Measurements from ENCODE around the gene NAIF1.
"Not testable (repeated sequence)": the region's sequence is repeated elsewhere in the genome, so short reads cannot be mapped to it uniquely, and the experiment has no call there.

NAIF1 gene, protein sequence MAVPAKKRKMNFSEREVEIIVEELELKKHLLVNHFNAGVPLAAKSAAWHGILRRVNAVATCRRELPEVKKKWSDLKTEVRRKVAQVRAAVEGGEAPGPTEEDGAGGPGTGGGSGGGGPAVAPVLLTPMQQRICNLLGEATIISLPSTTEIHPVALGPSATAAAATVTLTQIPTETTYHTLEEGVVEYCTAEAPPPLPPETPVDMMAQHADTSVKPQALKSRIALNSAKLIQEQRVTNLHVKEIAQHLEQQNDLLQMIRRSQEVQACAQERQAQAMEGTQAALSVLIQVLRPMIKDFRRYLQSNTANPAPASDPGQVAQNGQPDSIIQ

DNA sequence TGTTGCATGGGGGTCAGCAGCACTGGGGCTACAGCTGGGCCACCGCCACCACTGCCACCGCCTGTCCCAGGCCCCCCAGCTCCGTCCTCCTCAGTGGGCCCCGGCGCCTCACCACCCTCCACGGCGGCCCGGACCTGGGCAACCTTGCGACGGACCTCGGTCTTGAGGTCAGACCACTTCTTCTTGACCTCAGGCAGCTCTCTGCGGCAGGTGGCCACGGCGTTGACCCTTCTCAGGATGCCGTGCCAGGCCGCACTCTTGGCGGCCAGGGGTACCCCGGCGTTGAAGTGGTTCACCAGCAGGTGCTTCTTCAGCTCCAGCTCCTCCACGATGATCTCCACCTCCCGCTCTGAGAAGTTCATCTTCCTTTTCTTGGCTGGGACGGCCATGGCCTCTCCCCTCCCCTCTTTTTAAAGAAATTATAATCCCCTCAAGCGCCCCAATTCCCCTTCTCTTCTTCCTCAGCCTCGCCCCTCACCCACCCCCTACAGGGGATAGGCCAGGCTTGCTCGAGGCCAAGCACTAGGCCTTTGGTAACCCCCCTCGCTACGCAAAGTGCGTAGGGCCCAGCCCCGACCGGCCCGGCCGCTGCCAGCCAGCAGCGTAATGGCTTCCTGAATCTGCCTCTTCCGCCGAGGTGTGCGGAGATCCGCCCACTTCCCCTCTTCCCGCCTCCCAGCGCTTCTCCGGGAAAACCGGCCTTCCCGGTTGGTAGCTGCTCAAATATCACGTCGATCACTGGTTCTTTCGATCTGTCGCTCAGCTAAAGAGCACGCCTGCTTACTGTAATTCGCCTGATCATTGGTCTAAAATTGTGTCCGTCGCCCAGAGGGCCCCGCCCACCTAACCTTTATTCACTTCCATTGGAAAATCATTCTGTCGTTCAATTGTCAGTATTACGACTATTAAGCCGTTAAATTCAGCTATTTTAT lies at the start of gene NAIF1:
Gene NAIF1, minus strand, starts transcription at position 608 of the 932 bp plus-strand sequence. Its CDS starts 219 bp downstream, at position 389.
- DNase-seq, result peak; percentile 95

DNA sequence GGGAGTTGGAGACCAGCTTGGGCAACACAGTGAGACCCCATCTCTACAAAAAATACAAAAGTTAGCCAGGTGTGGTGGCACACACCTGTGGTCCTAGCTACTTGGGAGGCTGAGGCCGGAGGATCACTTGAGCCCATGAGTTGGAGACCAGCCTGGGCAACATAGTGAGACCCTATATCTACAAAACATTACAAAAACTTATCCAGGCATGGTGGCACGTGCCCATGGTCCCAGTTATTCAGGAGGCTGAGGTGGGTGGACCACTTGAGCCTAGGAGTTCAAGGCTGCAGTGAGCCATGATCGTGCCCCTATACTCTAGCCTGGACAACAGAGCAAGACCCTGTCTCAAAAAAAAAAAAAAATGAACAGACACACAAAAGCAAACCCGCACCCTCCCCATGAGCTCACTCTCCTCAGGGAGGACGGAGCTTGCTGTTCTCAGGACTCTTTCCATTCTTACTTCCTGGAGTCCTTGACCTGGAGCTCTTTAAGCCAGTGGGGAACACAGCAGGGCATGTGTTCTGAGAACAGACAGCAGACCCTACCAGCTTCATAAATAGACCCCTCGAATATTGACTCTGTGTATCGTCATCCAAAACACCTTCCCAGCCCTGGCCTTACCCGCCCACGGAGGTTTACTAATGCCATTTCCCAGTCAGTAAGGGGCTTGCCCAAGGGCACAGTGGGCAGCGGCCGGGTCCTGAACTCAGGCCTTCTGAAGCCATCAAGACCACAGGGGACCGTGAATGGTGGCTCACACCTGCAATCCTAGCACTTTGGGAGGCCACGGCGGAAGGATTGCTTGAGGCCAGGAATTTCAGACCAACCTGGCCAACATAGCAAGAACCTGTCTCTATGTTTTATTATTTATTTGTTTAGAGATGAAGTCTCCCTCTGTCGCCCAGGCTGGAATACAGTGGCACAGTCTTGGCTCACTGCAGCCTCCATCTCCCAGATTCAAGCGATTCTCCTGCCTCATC lies 49.3 kb upstream of the NAIF1 start:
- DNase-seq, result no peak

DNA sequence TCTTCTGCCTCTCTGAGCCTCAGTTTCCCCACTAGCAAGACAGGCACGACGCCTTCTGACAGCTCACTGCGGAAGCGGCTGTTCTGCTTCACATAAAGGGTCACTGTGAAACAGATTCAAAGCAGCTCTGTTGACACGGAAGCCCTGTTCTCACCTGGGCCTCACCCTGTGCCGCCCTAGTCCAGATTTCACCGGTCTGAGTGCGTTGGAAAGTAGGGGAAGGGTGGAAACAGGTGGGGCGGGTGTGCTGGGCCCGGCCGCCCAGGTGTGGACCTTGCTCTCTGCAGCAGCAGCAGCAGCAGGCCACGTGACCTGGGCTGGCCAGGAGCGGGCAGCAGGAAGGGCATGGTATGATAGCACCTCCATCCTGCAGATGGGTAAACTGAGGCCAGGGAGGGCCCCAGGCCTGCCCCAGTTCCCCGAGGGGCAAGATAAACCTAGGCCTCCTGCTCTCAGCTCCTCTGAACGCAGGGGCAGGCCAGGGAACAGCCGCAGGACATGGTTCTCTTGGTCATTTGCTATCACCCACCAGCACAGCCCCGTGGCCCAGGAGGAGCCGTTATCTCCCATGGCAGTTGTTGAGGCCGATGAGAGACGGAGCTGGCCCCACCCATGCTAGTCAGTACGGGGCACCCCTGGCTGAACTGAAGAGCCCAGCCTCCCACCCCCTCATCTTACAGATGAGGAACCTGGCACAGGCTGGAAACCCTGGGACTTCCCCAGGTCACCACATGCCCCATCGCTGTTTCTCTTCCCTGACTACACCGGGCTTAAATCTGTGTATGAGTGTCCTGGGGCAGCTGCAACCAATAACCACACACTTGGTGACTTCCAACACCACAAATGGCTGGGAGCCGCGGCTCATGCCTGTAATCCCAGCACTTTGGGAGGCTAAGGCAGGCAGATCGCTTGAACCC lies 48.3 kb upstream of the NAIF1 start:
- no peak for DNase-seq

DNA sequence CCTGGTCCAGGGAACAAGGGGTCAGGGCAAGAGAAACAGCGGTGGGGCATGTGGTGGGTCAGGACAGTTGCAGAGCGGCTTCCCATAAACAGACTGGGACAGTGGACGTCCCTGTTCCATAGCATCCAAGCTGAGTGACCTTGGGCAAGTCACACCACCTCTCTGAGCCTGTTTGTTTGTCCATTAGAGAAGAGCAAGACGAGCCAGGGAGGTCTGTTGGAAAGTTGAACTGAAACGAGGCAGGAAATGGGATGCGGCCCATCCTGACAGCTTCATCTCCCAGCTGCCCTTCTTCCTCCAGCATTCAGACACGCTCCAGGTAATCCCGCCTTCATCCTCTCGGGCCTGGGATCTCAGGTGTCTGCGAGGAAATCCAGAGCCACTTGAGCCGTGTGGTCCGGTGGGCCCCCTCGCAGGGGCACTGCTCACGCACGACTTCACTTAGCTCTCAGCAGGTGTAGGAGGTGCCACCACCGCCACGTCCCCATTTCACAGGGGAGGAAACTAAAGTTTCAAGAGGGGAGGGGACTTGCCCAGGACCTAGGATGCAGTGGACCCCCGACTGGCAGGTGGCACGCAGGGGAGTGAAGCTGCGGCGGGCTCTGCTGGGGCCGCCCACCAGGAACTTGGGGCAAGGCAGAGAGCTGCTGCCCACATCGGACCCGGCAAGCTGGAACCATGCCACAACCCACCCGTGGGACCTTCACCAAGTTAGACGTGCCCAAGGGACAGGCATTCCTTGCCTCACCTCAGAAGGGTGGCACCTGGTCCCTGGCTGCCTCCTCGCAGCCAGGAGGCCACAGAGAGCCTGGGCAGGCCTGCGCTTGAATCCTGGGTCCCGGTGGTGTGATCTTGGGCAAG lies 47.4 kb upstream of the NAIF1 start:
- DNase-seq, result no peak

DNA sequence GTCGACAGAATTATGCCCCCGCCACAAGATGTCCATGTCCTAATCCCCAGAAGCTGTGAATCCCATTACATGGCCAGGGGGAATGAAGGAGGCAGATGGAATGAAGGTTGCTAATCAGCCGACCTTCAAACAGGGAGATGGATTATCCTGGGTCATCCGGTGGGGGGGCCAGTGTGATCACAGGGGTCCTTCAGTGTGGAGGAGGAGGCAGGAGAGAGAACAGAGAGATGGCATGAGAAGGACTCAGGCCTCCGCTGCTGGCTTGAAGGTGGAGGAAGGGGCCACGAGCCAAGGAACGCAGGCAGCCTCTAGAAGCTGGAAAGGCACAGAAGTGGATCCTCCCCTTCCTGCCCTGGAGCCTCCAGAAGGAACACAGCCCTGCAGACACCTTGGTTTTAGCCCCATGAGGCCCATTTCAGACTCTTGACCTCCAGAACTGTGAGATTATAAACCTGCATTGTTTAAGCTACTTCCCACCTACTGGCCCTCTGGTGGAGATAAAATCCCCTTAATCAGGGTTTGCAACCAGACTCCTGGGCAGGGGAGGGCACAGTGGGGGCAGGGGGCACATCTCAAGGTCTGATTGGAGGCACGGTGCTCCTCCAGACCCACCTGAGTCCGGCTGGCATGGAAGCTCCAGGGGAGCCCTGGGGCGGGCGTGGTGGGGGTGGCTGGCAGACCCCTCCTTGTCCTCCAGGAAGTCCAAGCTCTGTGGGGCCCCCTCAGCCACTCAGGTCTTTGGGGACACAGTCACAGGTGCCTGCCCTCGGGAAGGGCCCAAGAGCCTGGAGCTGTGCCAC lies 46.6 kb upstream of the NAIF1 start:
- no peak for DNase-seq

DNA sequence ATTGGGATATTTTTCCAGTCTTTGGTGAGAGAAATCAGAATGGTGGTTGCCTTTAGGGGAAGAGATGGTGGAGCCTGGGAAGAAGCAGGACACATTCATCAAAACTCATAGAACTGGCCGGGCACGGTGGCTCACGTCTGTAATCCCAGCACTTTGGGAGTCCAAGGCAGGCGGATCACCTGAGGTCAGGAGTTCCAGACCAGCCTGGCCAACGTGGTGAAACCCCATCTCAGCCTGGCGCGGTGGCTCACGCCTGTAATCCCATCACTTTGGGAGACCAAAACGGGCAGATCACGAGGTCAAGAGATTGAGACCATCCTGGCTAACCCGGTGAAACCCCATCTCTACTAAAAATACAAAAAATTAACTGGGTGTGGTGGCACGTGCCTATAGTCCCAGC lies 44.6 kb upstream of the NAIF1 start:
- DNase-seq, result not testable (repeated sequence)

DNA sequence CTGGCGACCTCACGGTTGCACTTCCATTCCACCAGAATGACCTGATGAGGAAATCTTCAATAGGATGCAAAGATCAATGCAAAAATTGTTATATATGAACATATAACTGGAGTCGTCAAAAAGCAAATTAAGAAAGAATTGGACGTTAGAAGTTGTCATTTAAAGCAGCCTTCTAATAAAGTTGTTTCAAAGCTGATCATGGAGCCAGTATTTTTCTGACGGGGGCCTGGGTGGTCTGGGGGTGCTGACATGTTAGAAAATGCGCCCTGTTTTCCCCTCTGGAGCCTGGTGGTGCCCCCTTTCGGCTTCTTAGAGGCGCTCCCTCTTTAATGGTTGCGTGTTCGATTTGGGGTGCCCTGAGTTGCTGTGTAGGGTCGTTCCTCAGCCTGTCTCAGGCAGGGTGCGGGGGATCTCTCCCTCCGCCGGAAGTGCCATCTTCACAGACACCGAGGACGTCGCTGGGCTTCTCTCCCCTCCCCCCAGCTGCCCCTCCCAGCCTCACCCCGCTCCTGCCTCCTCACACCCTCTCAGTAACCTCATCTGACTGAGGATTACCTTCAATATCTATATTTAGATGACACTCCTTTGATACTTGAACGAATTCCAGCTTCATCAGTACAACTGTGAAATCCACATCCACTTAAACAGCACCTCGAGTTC lies 42.1 kb upstream of the NAIF1 start:
- no peak for DNase-seq

DNA sequence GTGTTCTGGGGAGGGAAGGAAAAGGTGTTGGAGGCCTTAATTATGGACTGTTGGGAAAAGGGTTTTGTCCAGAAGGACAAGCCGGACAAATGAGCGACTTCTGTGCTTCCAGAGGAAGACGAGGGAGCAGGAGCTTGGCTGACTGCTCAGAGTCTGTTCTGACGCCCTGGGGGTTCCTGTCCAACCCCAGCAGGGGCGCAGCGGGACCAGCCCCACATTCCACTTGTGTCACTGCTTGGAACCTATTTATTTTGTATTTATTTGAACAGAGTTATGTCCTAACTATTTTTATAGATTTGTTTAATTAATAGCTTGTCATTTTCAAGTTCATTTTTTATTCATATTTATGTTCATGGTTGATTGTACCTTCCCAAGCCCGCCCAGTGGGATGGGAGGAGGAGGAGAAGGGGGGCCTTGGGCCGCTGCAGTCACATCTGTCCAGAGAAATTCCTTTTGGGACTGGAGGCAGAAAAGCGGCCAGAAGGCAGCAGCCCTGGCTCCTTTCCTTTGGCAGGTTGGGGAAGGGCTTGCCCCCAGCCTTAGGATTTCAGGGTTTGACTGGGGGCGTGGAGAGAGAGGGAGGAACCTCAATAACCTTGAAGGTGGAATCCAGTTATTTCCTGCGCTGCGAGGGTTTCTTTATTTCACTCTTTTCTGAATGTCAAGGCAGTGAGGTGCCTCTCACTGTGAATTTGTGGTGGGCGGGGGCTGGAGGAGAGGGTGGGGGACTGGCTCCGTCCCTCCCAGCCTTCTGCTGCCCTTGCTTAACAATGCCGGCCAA lies 41.3 kb upstream of the NAIF1 start:
- DNase-seq, result no peak

DNA sequence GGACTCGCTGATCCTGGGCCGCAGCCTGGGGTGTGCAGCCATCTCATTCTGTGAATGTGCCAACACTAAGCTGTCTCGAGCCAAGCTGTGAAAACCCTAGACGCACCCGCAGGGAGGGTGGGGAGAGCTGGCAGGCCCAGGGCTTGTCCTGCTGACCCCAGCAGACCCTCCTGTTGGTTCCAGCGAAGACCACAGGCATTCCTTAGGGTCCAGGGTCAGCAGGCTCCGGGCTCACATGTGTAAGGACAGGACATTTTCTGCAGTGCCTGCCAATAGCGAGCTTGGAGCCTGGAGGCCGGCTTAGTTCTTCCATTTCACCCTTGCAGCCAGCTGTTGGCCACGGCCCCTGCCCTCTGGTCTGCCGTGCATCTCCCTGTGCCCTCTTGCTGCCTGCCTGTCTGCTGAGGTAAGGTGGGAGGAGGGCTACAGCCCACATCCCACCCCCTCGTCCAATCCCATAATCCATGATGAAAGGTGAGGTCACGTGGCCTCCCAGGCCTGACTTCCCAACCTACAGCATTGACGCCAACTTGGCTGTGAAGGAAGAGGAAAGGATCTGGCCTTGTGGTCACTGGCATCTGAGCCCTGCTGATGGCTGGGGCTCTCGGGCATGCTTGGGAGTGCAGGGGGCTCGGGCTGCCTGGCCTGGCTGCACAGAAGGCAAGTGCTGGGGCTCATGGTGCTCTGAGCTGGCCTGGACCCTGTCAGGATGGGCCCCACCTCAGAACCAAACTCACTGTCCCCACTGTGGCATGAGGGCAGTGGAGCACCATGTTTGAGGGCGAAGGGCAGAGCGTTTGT lies 40.5 kb upstream of the NAIF1 start:
- no peak for DNase-seq

DNA sequence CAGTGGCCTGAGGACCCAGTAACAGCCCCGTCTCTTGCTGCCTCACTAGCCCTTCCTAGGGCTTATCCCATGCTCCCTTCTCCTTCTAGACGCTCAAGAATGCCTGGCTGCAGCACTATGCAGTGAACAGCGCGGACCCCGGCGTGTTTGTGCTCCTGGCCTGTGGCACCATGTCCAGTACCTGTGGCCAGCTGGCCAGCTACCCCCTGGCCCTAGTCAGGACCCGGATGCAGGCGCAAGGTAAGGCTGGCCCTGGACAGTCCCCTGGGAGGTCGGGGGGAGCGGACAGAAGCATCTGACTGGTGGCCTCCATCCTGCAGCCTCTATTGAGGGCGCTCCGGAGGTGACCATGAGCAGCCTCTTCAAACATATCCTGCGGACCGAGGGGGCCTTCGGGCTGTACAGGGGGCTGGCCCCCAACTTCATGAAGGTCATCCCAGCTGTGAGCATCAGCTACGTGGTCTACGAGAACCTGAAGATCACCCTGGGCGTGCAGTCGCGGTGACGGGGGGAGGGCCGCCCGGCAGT lies 39.9 kb upstream of the NAIF1 start:
- no peak for DNase-seq

DNA sequence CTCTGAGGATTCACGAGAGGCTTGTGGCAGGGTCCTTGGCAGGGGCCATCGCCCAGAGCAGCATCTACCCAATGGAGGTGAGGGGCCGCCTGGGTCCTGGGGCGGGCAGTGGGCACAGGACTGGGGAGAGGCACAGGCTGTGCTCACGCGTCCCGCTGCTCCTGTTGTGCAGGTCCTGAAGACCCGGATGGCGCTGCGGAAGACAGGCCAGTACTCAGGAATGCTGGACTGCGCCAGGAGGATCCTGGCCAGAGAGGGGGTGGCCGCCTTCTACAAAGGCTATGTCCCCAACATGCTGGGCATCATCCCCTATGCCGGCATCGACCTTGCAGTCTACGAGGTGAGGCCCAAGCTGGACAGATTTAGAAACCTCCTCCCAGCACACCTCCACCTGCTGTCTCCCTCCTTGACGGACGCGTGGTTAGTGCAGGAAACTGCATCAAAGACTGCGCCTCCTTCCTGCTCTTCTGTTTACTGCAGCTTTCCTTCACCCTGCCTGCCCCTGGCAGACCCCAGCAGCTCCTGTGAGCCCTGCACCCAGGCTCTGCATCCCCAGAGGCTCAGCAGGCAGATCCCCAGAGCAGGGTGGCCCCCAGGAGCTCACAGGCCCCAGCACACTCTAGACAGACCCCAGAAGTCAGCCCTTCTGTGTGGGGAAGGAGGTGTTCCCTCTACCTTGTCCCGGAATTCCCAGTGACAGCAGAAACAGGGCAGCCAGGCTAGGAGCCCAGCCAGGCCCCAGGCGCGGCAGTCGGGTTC lies 39.2 kb upstream of the NAIF1 start:
- DNase-seq, result no peak

DNA sequence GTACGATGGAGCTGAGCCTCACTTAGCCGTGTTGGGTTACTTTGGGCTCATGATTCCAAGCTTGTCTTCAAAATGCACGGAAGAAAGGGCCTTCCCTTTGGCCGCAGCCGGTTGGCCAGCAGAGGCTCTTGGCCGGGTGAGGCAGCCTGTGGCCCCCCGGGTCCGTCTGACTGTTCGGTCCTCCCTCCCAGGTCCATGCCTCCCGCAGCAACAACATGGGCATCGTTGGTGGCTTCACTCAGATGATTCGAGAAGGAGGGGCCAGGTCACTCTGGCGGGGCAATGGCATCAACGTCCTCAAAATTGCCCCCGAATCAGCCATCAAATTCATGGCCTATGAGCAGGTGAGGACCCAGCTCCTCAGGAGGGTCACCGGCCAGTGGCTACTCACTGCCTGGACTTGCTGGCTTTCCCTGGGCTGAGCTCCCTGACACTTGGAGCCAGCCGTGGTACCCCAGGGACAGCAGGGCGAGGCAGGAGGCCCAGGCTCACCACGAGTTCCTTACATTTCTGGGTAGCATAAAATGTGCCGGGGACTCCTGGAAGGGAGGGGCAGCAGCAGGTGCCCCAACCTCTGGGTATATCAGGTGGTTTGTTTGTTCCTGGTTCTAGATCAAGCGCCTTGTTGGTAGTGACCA lies 38.5 kb upstream of the NAIF1 start:
- no peak for DNase-seq

DNA sequence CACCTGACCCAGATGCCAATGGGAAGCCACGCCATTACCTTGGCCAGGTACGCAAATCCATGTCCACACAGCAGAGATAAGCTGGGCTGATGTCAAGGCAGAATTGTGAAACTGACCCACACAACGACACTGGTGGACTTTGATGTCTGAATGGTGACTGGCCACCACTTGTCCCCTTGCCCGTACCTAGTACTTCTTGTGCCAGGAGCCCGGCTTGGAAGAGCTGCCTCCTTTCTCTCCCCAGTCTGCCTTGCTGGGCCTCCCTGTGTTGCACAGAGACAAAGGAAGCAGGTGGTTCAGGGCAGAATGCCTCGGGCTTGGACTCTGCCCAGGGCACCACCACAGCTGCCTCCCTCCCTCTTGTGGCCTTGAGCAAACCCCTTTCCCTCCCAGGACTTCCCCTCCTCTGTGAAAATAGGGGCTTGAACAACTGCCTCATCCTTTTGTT lies 37.1 kb upstream of the NAIF1 start:
- DNase-seq, result no peak

DNA sequence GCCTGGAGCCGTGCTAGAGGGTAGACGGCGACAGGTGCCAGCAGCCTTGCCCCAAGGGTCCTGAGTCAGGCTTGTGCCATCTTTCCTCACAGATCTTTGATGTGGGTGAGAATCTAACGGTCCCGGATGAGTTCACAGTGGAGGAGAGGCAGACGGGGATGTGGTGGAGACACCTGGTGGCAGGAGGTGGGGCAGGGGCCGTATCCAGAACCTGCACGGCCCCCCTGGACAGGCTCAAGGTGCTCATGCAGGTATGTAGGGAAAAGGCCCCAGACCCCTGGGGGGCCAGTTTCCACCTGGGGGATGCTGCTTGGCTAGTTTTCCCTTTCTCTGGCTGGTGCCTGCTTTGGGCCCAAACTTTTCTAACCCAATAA lies 36.5 kb upstream of the NAIF1 start:
- DNase-seq, result no peak

DNA sequence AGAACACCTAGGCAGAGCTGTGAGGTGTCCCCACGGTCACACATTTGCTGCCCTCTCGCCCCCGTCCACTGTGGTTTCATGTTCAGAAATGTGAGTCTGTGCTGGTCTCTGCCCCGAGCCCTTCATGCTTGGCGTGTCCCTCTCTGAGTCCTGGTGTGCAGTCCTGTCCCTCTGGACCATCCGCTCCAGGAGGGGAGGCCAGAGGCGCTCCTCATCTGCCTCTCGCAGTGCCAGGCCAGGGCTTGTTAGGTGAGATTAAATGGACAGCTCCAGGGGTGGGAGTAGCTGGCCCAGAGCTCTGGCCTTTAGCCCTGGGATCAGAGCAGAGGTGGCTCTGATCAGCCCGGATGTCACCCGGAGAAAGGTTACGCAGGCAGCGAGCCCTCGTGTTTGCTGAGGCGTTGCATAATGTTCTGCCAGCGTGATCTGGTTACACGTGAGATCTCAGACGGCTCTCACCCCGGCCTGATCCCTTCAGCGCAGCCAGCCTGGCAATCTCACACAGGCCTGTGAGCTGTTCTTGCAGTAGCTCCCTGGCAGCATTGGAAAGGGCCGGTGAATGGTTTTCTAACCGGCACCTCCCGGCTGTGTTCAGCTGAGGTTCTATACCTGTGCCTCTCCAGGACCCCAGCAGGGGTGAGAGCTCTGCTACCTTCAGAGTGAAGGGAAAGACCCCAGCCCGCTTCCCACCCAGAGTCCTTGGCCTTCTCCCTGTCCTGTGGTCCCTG lies 35.9 kb upstream of the NAIF1 start:
- no peak for DNase-seq
